ENCODE data around the gene MINDY4. TPM values are rescaled to one million over a fixed set of nuclear protein-coding genes. Genes with fewer than 3 reads are reported as not detected.

The MINDY4 gene
- total RNA-seq, 6 donors from 2014 or later, result 7.7 to 43.0 (median 19.4) TPM

DNA sequence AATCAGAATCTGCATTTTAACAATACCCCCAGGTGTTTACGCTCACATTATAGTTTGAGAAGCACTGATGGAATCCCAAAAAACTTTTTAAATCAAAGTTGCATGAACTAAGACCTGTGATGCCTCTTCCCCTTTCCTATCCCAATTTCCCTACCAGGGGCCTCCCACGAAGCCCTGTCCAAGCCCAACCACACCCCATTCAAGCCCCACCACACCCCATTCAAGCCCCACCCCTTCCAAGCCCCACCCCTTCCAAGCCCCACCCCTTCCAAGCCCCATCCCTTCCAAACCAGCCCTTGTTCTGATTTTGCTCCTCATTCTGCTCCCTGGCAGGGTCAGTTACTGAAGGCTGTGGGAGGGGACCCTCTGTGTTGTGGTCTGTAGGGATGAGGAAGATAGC, 130.6 kb downstream of the MINDY4 start:
- DNase-seq (no peak), ATAC-seq (ENCODE audit: low FRiP score in 2 of 2) (no peak)
- Histone ChIP-seq H3K4me3 (no peak overlapping the region), H3K36me3 (no peaks in the 10 kb centered on the region), H3K9me3 (no peaks in the 10 kb centered on the region), H3K27me3 (no peaks in the 10 kb centered on the region), H3K4me1 (peaks cover 62 to 87% (median 81%) of the 10 kb centered on the region in 4 donors), H3K27ac (peak overlapping the region; percentile 54 to 82 (median 70))
- TF ChIP-seq EP300 (IDR thresholded peaks at IDR 0.05) (no peak), POLR2AphosphoS5 (IDR thresholded peaks at IDR 0.05) (no peak), POLR2A (IDR thresholded peaks at IDR 0.05) (no peak)
- TF ChIP-seq, protein P1, sequence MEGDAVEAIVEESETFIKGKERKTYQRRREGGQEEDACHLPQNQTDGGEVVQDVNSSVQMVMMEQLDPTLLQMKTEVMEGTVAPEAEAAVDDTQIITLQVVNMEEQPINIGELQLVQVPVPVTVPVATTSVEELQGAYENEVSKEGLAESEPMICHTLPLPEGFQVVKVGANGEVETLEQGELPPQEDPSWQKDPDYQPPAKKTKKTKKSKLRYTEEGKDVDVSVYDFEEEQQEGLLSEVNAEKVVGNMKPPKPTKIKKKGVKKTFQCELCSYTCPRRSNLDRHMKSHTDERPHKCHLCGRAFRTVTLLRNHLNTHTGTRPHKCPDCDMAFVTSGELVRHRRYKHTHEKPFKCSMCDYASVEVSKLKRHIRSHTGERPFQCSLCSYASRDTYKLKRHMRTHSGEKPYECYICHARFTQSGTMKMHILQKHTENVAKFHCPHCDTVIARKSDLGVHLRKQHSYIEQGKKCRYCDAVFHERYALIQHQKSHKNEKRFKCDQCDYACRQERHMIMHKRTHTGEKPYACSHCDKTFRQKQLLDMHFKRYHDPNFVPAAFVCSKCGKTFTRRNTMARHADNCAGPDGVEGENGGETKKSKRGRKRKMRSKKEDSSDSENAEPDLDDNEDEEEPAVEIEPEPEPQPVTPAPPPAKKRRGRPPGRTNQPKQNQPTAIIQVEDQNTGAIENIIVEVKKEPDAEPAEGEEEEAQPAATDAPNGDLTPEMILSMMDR (IDR thresholded peaks at IDR 0.05), result no peak
- WGBS, 2 donors, result 71 to 78% methylated on average over 2 of the region's 2 CpGs

DNA sequence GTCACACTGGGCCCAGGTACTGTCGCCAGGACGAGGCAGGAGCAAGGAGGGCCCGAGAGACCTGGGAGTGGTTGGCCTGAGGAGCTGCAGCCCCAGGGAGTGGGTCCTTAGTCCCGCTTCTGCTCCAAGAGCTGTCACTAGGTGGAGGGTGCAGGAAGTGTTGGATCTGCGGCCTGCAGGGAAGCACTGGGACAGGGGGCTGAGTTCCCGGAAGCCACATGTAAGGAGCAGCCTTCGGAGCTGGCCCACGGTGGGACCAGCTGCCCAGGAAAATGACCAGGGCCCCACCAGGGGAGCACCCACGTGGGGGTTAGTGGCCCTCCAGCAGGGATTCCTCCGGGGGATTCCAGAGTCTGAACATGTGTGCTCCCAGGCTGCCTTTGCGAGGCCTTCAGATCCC, 131.2 kb downstream of the MINDY4 start:
- peak overlapping the region; percentile 54 to 82 (median 70) for H3K27ac ChIP-seq
- WGBS, 2 donors, result 74 to 86% methylated on average over 5 to 11 of the region's 11 CpGs

DNA sequence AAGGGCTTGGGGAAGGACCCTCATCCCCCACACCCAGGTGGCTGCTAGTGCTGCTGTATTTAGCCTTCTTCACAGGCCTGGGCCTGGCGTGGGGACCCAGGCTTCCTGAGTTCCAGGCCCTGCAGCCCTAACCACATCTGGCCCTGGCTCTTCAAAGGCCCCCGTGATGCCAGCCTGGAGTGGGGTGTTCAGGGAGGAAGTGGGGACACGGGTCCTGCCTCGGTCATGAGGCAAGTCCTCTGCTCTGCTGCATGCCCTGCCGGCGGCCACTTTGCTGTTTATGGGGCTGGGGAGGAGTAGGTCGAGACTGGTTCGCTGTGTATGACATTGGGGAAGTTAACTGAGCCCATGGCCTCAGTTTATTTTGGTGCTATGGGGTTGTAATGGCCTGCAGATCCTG, 131.9 kb downstream of the MINDY4 start:
- WGBS, 2 donors, result 83 to 91% methylated on average over 6 to 7 of the region's 8 CpGs
- H3K27me3 ChIP-seq, result no peaks in the 10 kb centered on the region
- H3K4me3 ChIP-seq, result no peak overlapping the region
- DNase-seq (peak in 1 of 2 donors; percentile 40), ATAC-seq (ENCODE audit: low FRiP score in 2 of 2) (no peak)
- peak overlapping the region; percentile 54 to 82 (median 70) for H3K27ac ChIP-seq
- peaks cover 63 to 87% (median 81%) of the 10 kb centered on the region in 4 donors for H3K4me1 ChIP-seq
- TF ChIP-seq POLR2AphosphoS5 (IDR thresholded peaks at IDR 0.05), result no peak
- TF ChIP-seq EP300 (IDR thresholded peaks at IDR 0.05), result no peak
- TF ChIP-seq, protein P1 (IDR thresholded peaks at IDR 0.05), result no peak
- TF ChIP-seq POLR2A (IDR thresholded peaks at IDR 0.05), result no peak
- H3K9me3 ChIP-seq, result no peaks in the 10 kb centered on the region
- no peaks in the 10 kb centered on the region for H3K36me3 ChIP-seq

More for the DNA sequence above, 131.2 kb downstream of the MINDY4 start:
- no peak overlapping the region for H3K4me3 ChIP-seq
- TF ChIP-seq POLR2A (IDR thresholded peaks at IDR 0.05), result no peak
- TF ChIP-seq, protein P1 (IDR thresholded peaks at IDR 0.05), result no peak
- TF ChIP-seq POLR2AphosphoS5 (IDR thresholded peaks at IDR 0.05), result no peak
- no peak for TF ChIP-seq EP300 (IDR thresholded peaks at IDR 0.05)
- DNase-seq, result no peak
- no peak for ATAC-seq (ENCODE audit: low FRiP score in 2 of 2)
- peaks cover 62 to 87% (median 81%) of the 10 kb centered on the region in 4 donors for H3K4me1 ChIP-seq
- H3K27me3 ChIP-seq, result no peaks in the 10 kb centered on the region
- no peaks in the 10 kb centered on the region for H3K36me3 ChIP-seq
- H3K9me3 ChIP-seq, result no peaks in the 10 kb centered on the region

DNA sequence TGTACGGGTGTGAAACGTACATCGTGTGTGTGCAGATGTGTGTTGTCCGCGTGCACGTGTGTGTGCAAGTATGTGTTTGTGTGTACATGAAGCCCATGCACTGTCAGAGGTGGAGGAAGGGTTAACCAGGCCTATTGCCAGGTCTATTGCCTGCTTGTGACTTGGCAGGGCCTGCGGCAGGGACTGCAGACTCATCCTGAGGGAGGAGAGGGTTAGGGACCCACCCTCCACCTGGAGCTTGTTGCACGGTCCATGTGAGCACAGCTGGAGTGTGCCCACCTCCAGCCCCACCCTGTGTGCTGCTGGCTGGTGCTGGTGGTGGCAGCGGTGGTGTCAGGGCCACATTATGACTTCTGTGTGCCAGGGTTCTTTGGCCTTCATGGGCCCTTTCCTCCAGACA, 133.3 kb downstream of the MINDY4 start:
- Histone ChIP-seq H3K27ac (peak overlapping the region; percentile 62 to 81 (median 77)), H3K36me3 (no peaks in the 10 kb centered on the region), H3K9me3 (no peaks in the 10 kb centered on the region), H3K4me1 (peaks cover 62 to 84% (median 81%) of the 10 kb centered on the region in 4 donors), H3K27me3 (no peaks in the 10 kb centered on the region), H3K4me3 (no peak overlapping the region)
- DNase-seq, result peak in 1 of 2 donors; percentile 30
- TF ChIP-seq POLR2AphosphoS5 (IDR thresholded peaks at IDR 0.05), result no peak
- TF ChIP-seq, protein P1 (IDR thresholded peaks at IDR 0.05), result no peak
- TF ChIP-seq EP300 (IDR thresholded peaks at IDR 0.05), result no peak
- TF ChIP-seq POLR2A (IDR thresholded peaks at IDR 0.05), result no peak
- no peak for ATAC-seq (ENCODE audit: low FRiP score in 2 of 2)
- 76 to 100% methylated on average over 6 to 9 of the region's 9 CpGs for WGBS, 2 donors
